Keratinocyte (primary cell): ENCODE results near the gene PHF12.

Experiments used
- CTCF ChIP-seq, 3 experiments: IDR thresholded peaks in 1 of 3; conservative IDR thresholded peaks in 1 of 3; optimal IDR thresholded peaks in 1 of 3; 2 replicates in 2 of 3; 3 replicates in 1 of 3; pipeline versions ENCODE3 to v1.5.1; 2011; ENCODE audit warnings: low read length in 3 of 3, mild to moderate bottlenecking in 3 of 3, moderate library complexity in 2 of 3, control low read depth in 1 of 3, inconsistent platforms in 1 of 3; ENCODE audit not compliant: insufficient read depth in 2 of 3; ENCODE audit errors: extremely low read depth in 1 of 3
- EZH2 ChIP-seq: IDR thresholded peaks from one replicate; pipeline ENCODE4 v1.6.1; 2012; ENCODE audit warnings: inconsistent platforms, mild to moderate bottlenecking, low read length, moderate library complexity

DNA sequence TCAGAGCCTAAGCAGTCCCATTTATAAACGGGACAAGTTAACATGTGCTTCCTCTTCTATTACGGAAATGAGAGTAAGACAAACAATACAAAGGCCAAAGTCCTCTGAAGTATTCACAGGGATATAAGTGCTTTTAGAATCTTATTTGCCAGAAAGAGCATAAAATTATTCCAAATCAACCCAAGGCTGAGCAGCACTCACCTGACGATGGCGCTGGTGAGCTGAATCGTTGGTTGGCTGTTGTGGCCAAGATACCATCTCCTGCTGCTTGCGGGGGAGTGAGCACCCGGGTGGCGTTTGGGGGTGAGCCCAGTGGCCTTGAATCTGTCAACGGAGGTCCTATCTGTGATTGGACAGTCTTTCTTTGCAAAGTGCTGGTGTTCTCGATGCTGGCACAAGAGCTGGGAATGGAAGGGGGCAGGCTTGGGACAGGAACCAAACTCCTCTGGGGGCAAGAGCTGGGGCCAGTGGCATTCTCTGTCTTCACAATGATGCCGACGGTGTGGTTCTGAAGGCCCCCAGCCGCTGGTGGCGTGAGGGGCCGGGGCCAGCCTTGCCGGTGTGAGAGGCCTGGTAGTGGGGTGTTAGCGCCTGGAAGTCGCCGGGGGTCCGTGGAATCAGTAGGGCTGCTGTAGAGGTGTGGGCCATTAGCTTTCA is 38.9 kb downstream of the PHF12 start:
- TF ChIP-seq CTCF (optimal IDR thresholded peaks at IDR 0.05 in 1 of 3, IDR thresholded peaks at IDR 0.05 in 1 of 3, conservative IDR thresholded peaks at IDR 0.05 in 1 of 3; ENCODE audit: extremely low read depth in 1 of 3, insufficient read depth in 2 of 3, low read length in 3 of 3) (peak in 2 of 3 experiments; percentile 21 to 43), EZH2 (no peak)
